GM18873 (cell line): ENCODE data around the gene SLC25A19.

Experiments used
- ATAC-seq: cut with Tn5 transposase; IDR thresholded peaks from one replicate; pipeline ENCODE4 v1.9.1; 2021; ENCODE audit warnings: mild to moderate bottlenecking, moderate library complexity, moderate number of reproducible peaks; ENCODE audit not compliant: unreplicated experiment, low FRiP score

SLC25A19 gene

GRCh38 chr17:75244133-75244866 lies 44.9 kb downstream of the SLC25A19 start:
- ATAC-seq: no peak

DNA sequence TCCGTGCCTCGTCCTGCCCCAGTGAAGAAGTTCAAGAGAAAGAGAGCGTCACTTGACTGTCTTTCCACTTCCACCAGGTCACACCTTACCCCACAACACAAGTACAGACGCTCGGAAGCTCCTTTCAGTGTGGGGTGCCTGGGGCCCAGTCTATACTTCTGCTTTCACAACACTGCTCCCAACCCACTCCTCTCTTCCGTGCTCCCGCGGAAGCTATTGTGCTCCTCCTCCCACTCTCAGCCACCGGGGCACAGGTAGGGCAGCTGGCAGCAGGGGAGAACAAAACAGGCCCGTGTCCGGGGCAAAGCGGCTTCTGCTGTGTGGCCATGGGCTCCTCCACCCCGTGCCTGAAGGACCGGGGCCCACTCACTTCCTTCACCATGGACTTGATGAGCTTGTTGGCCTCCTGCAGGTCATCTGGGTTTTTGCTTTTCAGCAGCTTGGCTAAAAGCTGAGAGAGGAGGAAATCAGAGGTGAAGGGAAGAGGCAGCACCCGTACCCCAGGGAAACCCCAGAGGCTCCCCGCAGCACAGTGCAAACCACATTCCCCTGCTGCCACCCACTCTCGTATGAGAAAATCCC lies 46.7 kb downstream of the SLC25A19 start:
- ATAC-seq: no peak

DNA sequence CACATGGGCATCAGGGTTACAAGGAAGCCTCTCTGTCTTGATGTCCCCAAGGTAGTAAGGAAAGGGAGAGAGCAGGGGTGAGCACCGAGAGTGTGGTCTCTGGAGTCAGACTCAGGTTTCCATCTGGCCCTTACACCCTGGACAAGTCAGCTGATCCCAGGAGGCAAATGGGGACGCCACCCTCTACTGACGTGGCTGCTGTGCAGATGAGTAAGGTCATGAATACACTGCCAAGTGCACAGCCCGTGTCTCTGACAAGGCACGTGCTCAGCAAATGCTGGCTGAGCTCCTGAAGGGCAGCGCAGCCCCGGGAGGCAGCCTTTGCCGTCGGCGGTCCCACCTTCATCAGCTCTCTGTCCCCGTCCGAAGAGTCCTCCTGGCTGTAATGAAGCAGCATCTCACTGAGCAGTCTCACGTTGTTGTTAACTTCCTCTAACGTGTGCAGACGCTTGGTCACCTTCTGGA lies 47.2 kb downstream of the SLC25A19 start:
- ATAC-seq: no peak

GRCh38 chr17:75241502-75241901 lies 47.7 kb downstream of the SLC25A19 start:
- no peak for ATAC-seq

DNA sequence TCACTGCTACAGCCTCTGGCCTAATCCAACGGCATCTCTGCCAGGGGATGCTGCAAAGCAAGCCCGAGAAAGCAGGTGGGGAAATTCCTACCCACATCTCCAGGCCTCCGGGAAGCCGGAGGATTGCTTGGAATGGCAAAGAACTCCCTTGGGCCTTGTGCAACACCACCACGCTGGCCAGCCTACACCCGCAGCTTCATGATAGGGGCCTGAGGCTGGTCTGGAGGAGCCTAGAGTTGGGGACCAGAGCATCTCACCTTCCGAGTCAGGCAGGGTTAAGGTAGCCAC lies 48.1 kb downstream of the SLC25A19 start:
- ATAC-seq: no peak

- no peak for ATAC-seq
Measured at GRCh38 chr17:75240394-75241142, 48.7 kb downstream of the SLC25A19 start.

DNA sequence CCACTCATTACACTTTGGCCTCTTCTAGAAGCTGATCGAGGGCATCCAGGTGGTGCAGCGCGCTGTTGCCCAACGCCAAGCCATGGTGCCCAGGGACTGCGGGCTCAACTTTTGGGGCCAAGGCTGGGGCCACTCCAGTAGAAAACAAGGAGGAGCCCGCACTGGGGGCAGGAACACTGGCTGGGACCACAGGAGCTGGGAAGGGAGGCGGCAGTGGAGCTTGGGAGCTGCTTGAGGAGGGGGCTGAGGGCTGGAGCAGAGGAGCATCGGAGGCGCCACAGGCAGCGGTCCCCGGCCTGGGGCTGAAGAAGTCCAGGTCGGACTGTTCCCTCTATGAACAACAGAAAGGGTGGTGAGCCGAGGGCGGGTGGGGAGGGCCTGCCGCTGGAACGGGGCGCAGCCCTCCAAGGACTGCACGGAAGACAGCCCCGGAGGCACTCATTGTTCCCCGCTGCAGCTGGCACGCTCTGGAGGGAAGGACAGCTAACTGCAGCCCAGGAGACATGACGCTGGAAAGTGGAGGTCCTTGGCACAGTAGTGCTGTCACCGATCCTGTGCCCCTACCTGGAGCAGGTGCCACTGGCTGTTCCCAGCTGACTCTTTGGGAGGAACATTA lies 49.3 kb downstream of the SLC25A19 start:
- no peak for ATAC-seq

GRCh38 chr17:75239214-75239613 lies 50.0 kb downstream of the SLC25A19 start:
- no peak for ATAC-seq

- ATAC-seq: no peak
Measured at GRCh38 chr17:75238684-75239191, 50.5 kb downstream of the SLC25A19 start.

- ATAC-seq: no peak
Measured at GRCh38 chr17:75238020-75238580, 51.1 kb downstream of the SLC25A19 start.

DNA sequence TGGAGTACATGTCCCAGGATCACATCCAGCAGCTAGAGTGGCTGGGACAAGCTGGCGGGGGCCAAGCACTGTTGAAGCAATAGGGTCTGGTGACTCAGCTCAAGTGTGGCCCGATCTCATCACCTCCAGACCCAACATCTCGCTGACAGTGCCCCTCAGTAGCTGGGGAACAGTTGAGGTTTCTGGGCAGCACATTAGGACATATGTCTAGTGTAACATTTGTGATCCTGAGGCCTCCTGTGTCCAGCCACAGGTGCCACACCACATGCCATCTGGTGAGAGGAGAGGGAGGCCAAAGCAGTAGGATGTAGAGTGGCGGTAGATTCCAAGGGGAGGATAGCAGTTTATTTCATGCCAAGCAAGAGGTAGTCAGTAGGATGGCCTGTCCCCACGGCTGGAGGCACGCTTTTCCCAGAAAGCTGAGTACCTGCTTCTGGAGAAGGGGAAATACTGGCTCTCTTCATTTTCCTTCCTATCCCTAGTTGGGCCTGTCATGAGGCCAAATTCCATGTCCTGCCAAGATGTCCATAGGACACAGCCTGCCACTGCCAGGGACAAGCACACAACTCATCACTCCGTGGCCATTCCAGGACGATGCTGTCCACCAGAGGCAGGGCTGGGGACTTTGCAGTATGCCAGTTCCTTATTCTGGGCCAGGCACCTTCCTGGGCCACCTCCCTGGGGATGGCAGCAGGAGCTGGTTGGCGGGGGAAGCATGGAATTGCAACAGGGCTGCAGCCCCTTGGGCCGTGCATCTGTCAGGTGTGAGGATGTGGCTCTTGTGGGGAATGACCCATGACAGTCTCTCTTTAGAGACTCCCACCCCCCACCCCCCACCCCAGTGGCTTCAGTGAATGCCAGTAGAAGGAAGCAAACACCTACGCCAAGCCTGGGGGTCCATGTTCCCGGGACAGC lies 51.9 kb downstream of the SLC25A19 start:
- ATAC-seq: no peak

- ATAC-seq: no peak
Measured at GRCh38 chr17:75232786-75233185, 56.4 kb downstream of the SLC25A19 start.

GRCh38 chr17:75231741-75232464 lies 57.3 kb downstream of the SLC25A19 start:
- no peak for ATAC-seq

- ATAC-seq: no peak
Measured at GRCh38 chr17:75231071-75231470, 58.2 kb downstream of the SLC25A19 start.

DNA sequence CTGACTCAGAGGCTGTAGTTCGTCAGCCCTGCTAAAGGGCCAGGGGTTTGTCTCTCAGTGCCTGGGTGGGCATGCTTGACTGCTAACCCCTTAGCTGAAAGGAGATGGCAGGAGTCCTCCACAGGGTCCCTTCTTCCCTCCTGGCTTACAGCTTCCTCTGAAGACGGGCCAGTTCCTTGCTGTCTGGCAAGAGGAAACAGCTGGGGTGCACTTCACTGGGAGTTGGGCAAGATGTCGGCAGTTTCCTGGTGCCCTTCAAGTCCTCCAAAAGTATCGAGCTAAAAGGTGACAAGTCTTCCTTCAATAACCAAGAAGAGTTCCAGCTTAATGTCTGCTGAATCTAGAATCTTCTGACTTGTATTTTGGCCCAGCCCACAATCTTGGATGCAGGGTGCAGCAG lies 60.4 kb downstream of the SLC25A19 start:
- no peak for ATAC-seq

- no peak for ATAC-seq
Measured at GRCh38 chr17:75228305-75228704, 60.9 kb downstream of the SLC25A19 start.

- no peak for ATAC-seq
Measured at GRCh38 chr17:75227729-75228128, 61.5 kb downstream of the SLC25A19 start.

- no peak for ATAC-seq
Measured at GRCh38 chr17:75225016-75225415, 64.2 kb downstream of the SLC25A19 start.
